K562 (cell line): ENCODE measurements around the gene SLC45A3. TPM values are rescaled to one million over a fixed set of nuclear protein-coding genes. Genes with fewer than 3 reads are reported as not detected.

ENCODE experiments used
- ATAC-seq: fragments of 200-7000 bp; cut with Tn5 transposase; 3 replicates; pipeline ENCODE4 v1.9.1; 2020; ENCODE audit warnings: moderate library complexity
- BruUV-seq: library from RNA; stranded (reverse); fragments of 400-500 nt; replicated peaks from 2 replicates; lab custom pipeline; 2021; lab: Mats Ljungman, UMichigan
- CTCF ChIA-PET: fragments of 300-600 bp; formaldehyde crosslinking; extraction: SDS; loops from one replicate; lab custom pipeline; 2021; ENCODE audit warnings: low intra/inter-chr PET ratio; lab: Yijun Ruan, JAX
- POLR2A ChIA-PET: fragments of 300-600, 350-650 bp; sonication (Branson Sonifier 250); formaldehyde crosslinking; extraction: SDS; loops from one replicate; lab custom pipeline; 2021; ENCODE audit warnings: antibody characterized with exemption, inconsistent platforms; lab: Yijun Ruan, JAX
- DNase-seq, 4 experiments: peaks; one replicate each; pipeline versions ENCODE4 v3.0.0 to v3.0.0-alpha.2; 2011 to 2018; ENCODE audit warnings: low spot score in 3 of 4, mixed read lengths in 3 of 4; ENCODE audit errors: extremely low read depth in 1 of 4
- FAIRE-seq: peaks from 2 replicates; lab custom pipeline; 2011; peaks lifted over from hg19 to GRCh38; lab: Jason Lieb, UNC
- H2AFZ ChIP-seq: 2 replicates; pipeline ENCODE4 v1.6.0; 2011; ENCODE audit warnings: low read depth, low read length, control low read depth, inconsistent platforms
- H3K27ac ChIP-seq: fragments of 200-600 bp; 3 replicates; pipeline ENCODE4 v1.8.0; 2011; ENCODE audit warnings: low read depth, mild to moderate bottlenecking, control low read depth, inconsistent platforms, low read length, moderate library complexity, mixed read lengths; ENCODE audit errors: extremely low read depth
- H3K27me3 ChIP-seq, 2 experiments: fragments of 300-600 bp in 1 of 2; 2 replicates in 1 of 2; 3 replicates in 1 of 2; pipeline versions ENCODE4 v1.6.0 to v1.8.0; 2011; ENCODE audit warnings: inconsistent platforms in 2 of 2, low read length in 2 of 2, mild to moderate bottlenecking in 1 of 2, mixed read lengths in 1 of 2, moderate library complexity in 1 of 2; ENCODE audit not compliant: control insufficient read depth in 2 of 2, insufficient read depth in 2 of 2
- H3K36me3 ChIP-seq: fragments of 300-600 bp; 3 replicates; pipeline ENCODE4 v1.8.0; 2011; ENCODE audit warnings: mild to moderate bottlenecking, low read length, inconsistent platforms; ENCODE audit not compliant: control insufficient read depth, insufficient read depth
- H3K4me1 ChIP-seq, 2 experiments: fragments of 200-600 bp in 1 of 2; replicated peaks in 1 of 2; 2 replicates in 1 of 2; 3 replicates in 1 of 2; pipeline versions ENCODE4 v1.5.1 to v1.8.0; 2011; ENCODE audit warnings: inconsistent platforms in 2 of 2, low read length in 2 of 2, mild to moderate bottlenecking in 1 of 2, mixed read lengths in 1 of 2, moderate library complexity in 1 of 2; ENCODE audit not compliant: control insufficient read depth in 2 of 2, insufficient read depth in 2 of 2
- H3K4me2 ChIP-seq: 2 replicates; pipeline ENCODE4 v1.6.1; 2011; ENCODE audit warnings: low read length, control low read depth, inconsistent platforms, mixed read lengths; ENCODE audit not compliant: insufficient read depth
- H3K4me3 ChIP-seq: fragments of 200-600 bp; sonication (generic), shearing (Covaris generic); 2 replicates; pipeline ENCODE4 v1.5.1; 2016; ENCODE audit warnings: control low read depth, inconsistent platforms
- H3K79me2 ChIP-seq: fragments of 200-600 bp; 3 replicates; pipeline ENCODE4 v1.8.0; 2011; ENCODE audit warnings: low read length, inconsistent platforms; ENCODE audit not compliant: control insufficient read depth, insufficient read depth
- H3K9ac ChIP-seq, 2 experiments: 2 replicates each; pipeline versions ENCODE4 v1.6.0 to v1.6.1; 2011; ENCODE audit warnings: low read depth in 2 of 2, low read length in 2 of 2, control low read depth in 1 of 2, inconsistent platforms in 1 of 2, mild to moderate bottlenecking in 1 of 2, mixed read lengths in 1 of 2; ENCODE audit not compliant: insufficient read depth in 1 of 2
- H3K9me1 ChIP-seq: one replicate; pipeline ENCODE4 v1.6.0; 2011; ENCODE audit warnings: inconsistent platforms, mild to moderate bottlenecking, low read length, moderate library complexity; ENCODE audit not compliant: control insufficient read depth, insufficient read depth
- H3K9me3 ChIP-seq: replicated peaks from 2 replicates; pipeline ENCODE4 v1.5.1; 2011; ENCODE audit warnings: low read depth, low read length, inconsistent platforms; ENCODE audit not compliant: control insufficient read depth, insufficient read depth
- H4K20me1 ChIP-seq: replicated peaks from 2 replicates; pipeline ENCODE4 v1.6.1; 2011; ENCODE audit warnings: low read length, inconsistent platforms, mixed read lengths; ENCODE audit not compliant: control insufficient read depth, insufficient read depth
- CBX3 ChIP-seq, 2 experiments: IDR thresholded peaks; 1 replicate in 1 of 2; 2 replicates in 1 of 2; pipeline ENCODE4 v1.6.1; 2012; ENCODE audit warnings: inconsistent platforms in 2 of 2, low read length in 2 of 2, borderline replicate concordance in 1 of 2, control low read depth in 1 of 2
- GTF2E2 ChIP-seq: fragments of 200-800 bp; sonication (Bioruptor generic); IDR thresholded peaks from 2 replicates; pipeline ENCODE4 v1.6.1; 2016; ENCODE audit warnings: missing genetic modification characterization, missing compliant biosample characterization
- HINFP ChIP-seq: fragments of 450-650 bp; conservative IDR thresholded peaks from 2 replicates; pipeline ENCODE4 v1.6.1; 2016; ENCODE audit warnings: missing genetic modification characterization, low read depth, mild to moderate bottlenecking, control low read depth, missing compliant biosample characterization
- NFE2L1 ChIP-seq: fragments of 450-650 bp; IDR thresholded peaks from 2 replicates; pipeline ENCODE4 v1.6.1; 2016; ENCODE audit warnings: missing genetic modification characterization, low read depth, mild to moderate bottlenecking, missing compliant biosample characterization, moderate library complexity, borderline replicate concordance
- POLR2G ChIP-seq: fragments of 200-400 bp; formaldehyde crosslinking; IDR thresholded peaks from 2 replicates; pipeline ENCODE4 v1.6.1; 2017; ENCODE audit warnings: low read depth, mild to moderate bottlenecking, antibody characterized with exemption, low read length, moderate library complexity
- SAFB2 ChIP-seq: fragments of 200-400 bp; formaldehyde crosslinking; IDR thresholded peaks from 2 replicates; pipeline ENCODE4 v1.6.1; 2018; ENCODE audit warnings: borderline replicate concordance, low read length, low read depth, moderate library complexity; ENCODE audit not compliant: severe bottlenecking
- TCF3 ChIP-seq: sonication (generic); formaldehyde crosslinking; IDR thresholded peaks from 2 replicates; pipeline ENCODE4 v1.4.0; 2020; ENCODE audit warnings: mild to moderate bottlenecking, missing genetic modification reagents
- ZNF449 ChIP-seq: fragments of 250-450 bp; sonication (Bioruptor Pico); IDR thresholded peaks from 2 replicates; pipeline ENCODE4 v1.8.0; 2022; ENCODE audit warnings: moderate library complexity, mild to moderate bottlenecking, inconsistent platforms
- ZNF583 ChIP-seq: fragments of 250-450 bp; sonication (Bioruptor Pico); IDR thresholded peaks from 2 replicates; pipeline ENCODE4 v1.4.0; 2020
- ZNF584 ChIP-seq: fragments of 200-800 bp; sonication (Bioruptor generic); IDR thresholded peaks from 2 replicates; pipeline ENCODE4 v1.6.1; 2016; ENCODE audit warnings: low read depth, mild to moderate bottlenecking, missing genetic modification characterization, missing compliant biosample characterization
- ZSCAN29 ChIP-seq: fragments of 450-650 bp; IDR thresholded peaks from 2 replicates; pipeline ENCODE4 v1.6.1; 2017
- WGBS: fragments of 100-300 bp; shearing (Covaris generic); methylation state at CpG from one replicate; pipeline ENCODE4 v1.1.6; 2016; ENCODE audit warnings: low coverage, mixed read lengths; ENCODE audit not compliant: insufficient coverage; ENCODE audit errors: missing lambda C conversion rate; 5-methylcytosine and 5-hydroxymethylcytosine counted together
- in situ Hi-C: fragments of 300-500 bp; cut with MboI; formaldehyde crosslinking; loops from 4 replicates; pipeline ENCODE4 v1.15.0; 2018; ENCODE audit warnings: inconsistent platforms, mixed read lengths
- intact Hi-C: fragments of 100-400 bp; cut with micrococcal nuclease; formaldehyde crosslinking; loops from 2 replicates; pipeline ENCODE4 v1.14.2; 2022
- polyA plus RNA-seq, 8 experiments: library from polyadenylated mRNA; depleted of rRNA in 4 of 8; stranded (reverse) in 5 of 8; unstranded in 3 of 8; fragments of >200 nt; fragmentation: Nextera tagmentation in 2 of 8; fragmentation: Illumina TruSeq in 1 of 8; extraction: Ambion mirVana in 2 of 8; extraction: Trizol in 1 of 8; gene quantifications; 2 replicates each; pipeline versions ENCODE4 v1.2.1 to v1.2.3, GENCODE V29; 2011 to 2014; ENCODE audit warnings: inconsistent platforms in 1 of 8, missing spikeins in 1 of 8
- total RNA-seq, 7 experiments: library from RNA; depleted of rRNA in 6 of 7; stranded (reverse); fragments of >200 nt in 6 of 7; fragmentation: Illumina TruSeq in 2 of 7; extraction: Trizol in 2 of 7; gene quantifications; 2 replicates each; pipeline versions ENCODE4 v1.2.1 to v1.2.3, GENCODE V29; 2011 to 2021; ENCODE audit warnings: low replicate concordance in 1 of 7

The SLC45A3 gene
- total and polyA plus RNA-seq, 9 of the 15 experiments (the other 6 are each of a cell fraction or from before 2014, with no cell fraction given) = 0.06 to 3.3 (median 1.3) TPM

GRCh38 chr1:205662791-205663190, 17.5 kb downstream of the SLC45A3 start:
- no peaks in the 10 kb centered on the region for H3K9me1 ChIP-seq
- POLR2A ChIA-PET = interaction anchor here (0.8 to 1.0 kb wide), 2 partner anchors 16 to 29 kb away, joined by 3 to 4 read pairs; no protein-coding TSS in a partner anchor
- FAIRE-seq (no peak), DNase-seq (no peak), ATAC-seq (no peak)
- peaks cover 37% of the 10 kb centered on the region; the same call in 1 of the 2 replicates for H4K20me1 ChIP-seq
- no peak overlapping the region for H3K27ac ChIP-seq
- no peaks in the 10 kb centered on the region for H3K79me2 ChIP-seq
- 74% methylated on average over 23 of the region's 24 CpGs for WGBS
- no peak overlapping the region for H3K4me2 ChIP-seq
- no peak overlapping the region for H3K4me3 ChIP-seq
- in situ Hi-C loops (no loop called here), intact Hi-C loops (no loop called here)
- no peak for TF ChIP-seq ZSCAN29
- TF ChIP-seq POLR2G = 0 out of 2 replicates have a peak, but pooled peaks have one; percentile 14
- H3K36me3 ChIP-seq = no peaks in the 10 kb centered on the region
- no peak overlapping the region for H3K9ac ChIP-seq
- no peaks in the 10 kb centered on the region for H3K9me3 ChIP-seq
- no TSS peak for BruUV-seq
- H3K27me3 ChIP-seq = peaks cover 0 to 11% of the 10 kb centered on the region in 2 experiments; a peak in 1 of 5 replicates
- no peak overlapping the region for H2AFZ ChIP-seq
- CTCF ChIA-PET = interaction anchor here (0.6 kb wide), 1 partner anchor 126 kb away, joined by 4 read pairs; no protein-coding TSS in a partner anchor
- H3K4me1 ChIP-seq = peaks cover 2 to 33% of the 10 kb centered on the region in 2 experiments; a peak in 3 of 5 replicates

- POLR2A ChIA-PET = interaction anchor here (0.8 to 1.0 kb wide), 2 partner anchors 17 to 30 kb away, joined by 3 to 4 read pairs; no protein-coding TSS in a partner anchor
- intact Hi-C loops = no loop called here
- ATAC-seq (no peak), DNase-seq (no peak), FAIRE-seq (no peak)
- in situ Hi-C loops = no loop called here
- no TSS peak for BruUV-seq
- CTCF ChIA-PET = interaction anchor here (0.6 to 1.5 kb wide), 4 partner anchors 49 to 269 kb away, joined by 4 to 5 read pairs (median 4); no protein-coding TSS in a partner anchor
- H3K9me1 ChIP-seq = no peaks in the 10 kb centered on the region
- H3K9ac ChIP-seq = peak overlapping the region in 1 of 2 experiments; percentile 61; a peak in 2 of 4 replicates
- WGBS = 38% methylated on average over 14 of the region's 15 CpGs
- no peaks in the 10 kb centered on the region for H3K79me2 ChIP-seq
- no peak overlapping the region for H2AFZ ChIP-seq
- H4K20me1 ChIP-seq = peaks cover 37% of the 10 kb centered on the region; the same call in 1 of the 2 replicates
- H3K4me2 ChIP-seq = no peak overlapping the region
- H3K27ac ChIP-seq = no peak overlapping the region
- H3K4me3 ChIP-seq = no peak overlapping the region
- peaks cover 0 to 11% of the 10 kb centered on the region in 2 experiments; a peak in 1 of 5 replicates for H3K27me3 ChIP-seq
- no peaks in the 10 kb centered on the region for H3K36me3 ChIP-seq
- no peaks in the 10 kb centered on the region for H3K9me3 ChIP-seq
- H3K4me1 ChIP-seq = peaks cover 2 to 33% of the 10 kb centered on the region in 2 experiments; a peak in 3 of 5 replicates
- TF ChIP-seq TCF3 (CRISPR knock-in tag) (no peak), ZNF584 (no peak), NFE2L1 (tag) (no peak), ZNF583 (CRISPR knock-in tag) (no peak), GTF2E2 (tag) (no peak), CBX3 (IDR thresholded peaks at IDR 0.05; ENCODE audit: borderline replicate concordance in 1 of 2, low read length in 2 of 2) (no peak), ZNF449 (no peak), HINFP (tag) (no peak), SAFB2 (no peak)
These were observed 18.1 kb downstream of the SLC45A3 start for GRCh38 chr1:205662135-205662738.
